Dendritic cell treated with granulocyte-macrophage colony-stimulating factor and Interleukin-4, amounts not matched to agents 40 ng/mL and 50 ng/mL, for 4 days (primary cell): ENCODE results near the gene NAGLU.

Experiments used
- H3K27ac Mint-ChIP-seq: one replicate; pipeline ENCODE4 v1.8.0; 2022; ENCODE audit warnings: mild to moderate bottlenecking, mixed read lengths
- H3K27me3 Mint-ChIP-seq: one replicate; pipeline ENCODE4 v1.8.0; 2022; ENCODE audit warnings: mild to moderate bottlenecking, mixed read lengths
- H3K36me3 Mint-ChIP-seq: one replicate; pipeline ENCODE4 v1.8.0; 2022; ENCODE audit warnings: low read depth, mixed read lengths
- H3K4me1 Mint-ChIP-seq: one replicate; pipeline ENCODE4 v1.8.0; 2022; ENCODE audit warnings: low read depth, mixed read lengths
- H3K4me3 Mint-ChIP-seq: one replicate; pipeline ENCODE4 v1.8.0; 2022; ENCODE audit warnings: mild to moderate bottlenecking, moderate library complexity, mixed read lengths
- H3K9me3 Mint-ChIP-seq: one replicate; pipeline ENCODE4 v1.8.0; 2022; ENCODE audit warnings: mixed read lengths
- intact Hi-C: fragments of 100-400 bp; cut with micrococcal nuclease; formaldehyde crosslinking; loops from one replicate; pipeline ENCODE4 v1.15.0; 2022

The NAGLU gene

GRCh38 chr17:42591411-42591810 lies 55.4 kb downstream of the NAGLU start:
- Mint-ChIP-seq H3K27ac (no peak overlapping the region), H3K36me3 (peaks cover 84% of the 10 kb centered on the region), H3K4me1 (peaks cover 8% of the 10 kb centered on the region), H3K27me3 (no peaks in the 10 kb centered on the region), H3K9me3 (no peaks in the 10 kb centered on the region), H3K4me3 (no peak overlapping the region)
- intact Hi-C loops, result no loop called here
